Gastroesophageal sphincter (tissue), 3 donors: ENCODE measurements around the gene LYRM4.

Experiments
- EP300 ChIP-seq: sonication (generic); formaldehyde crosslinking; IDR thresholded peaks from one replicate; pipeline ENCODE4 v1.6.1; 2017; ENCODE audit warnings: antibody characterized with exemption, mild to moderate bottlenecking
- POLR2A ChIP-seq, 2 donors: fragments of 450-650 bp; IDR thresholded peaks; one replicate each; pipeline ENCODE4 v1.6.1; 2017; ENCODE audit warnings: antibody characterized with exemption in 2 of 2, mild to moderate bottlenecking in 2 of 2, moderate library complexity in 1 of 2
- POLR2AphosphoS5 ChIP-seq: sonication (generic); formaldehyde crosslinking; IDR thresholded peaks from one replicate; pipeline ENCODE4 v1.6.1; 2017; ENCODE audit warnings: antibody characterized with exemption
- TF ChIP-seq, protein P1 (sequence below), 4 experiments: fragments of 200-600 bp in 2 of 4; fragments of 450-650 bp in 2 of 4; sonication (generic) in 1 of 4; IDR thresholded peaks; one replicate each; pipeline ENCODE4 v1.5.1; 2017 to 2019; ENCODE audit warnings: antibody characterized with exemption in 4 of 4, mild to moderate bottlenecking in 2 of 4, moderate library complexity in 2 of 4

- TF ChIP-seq, protein P1, sequence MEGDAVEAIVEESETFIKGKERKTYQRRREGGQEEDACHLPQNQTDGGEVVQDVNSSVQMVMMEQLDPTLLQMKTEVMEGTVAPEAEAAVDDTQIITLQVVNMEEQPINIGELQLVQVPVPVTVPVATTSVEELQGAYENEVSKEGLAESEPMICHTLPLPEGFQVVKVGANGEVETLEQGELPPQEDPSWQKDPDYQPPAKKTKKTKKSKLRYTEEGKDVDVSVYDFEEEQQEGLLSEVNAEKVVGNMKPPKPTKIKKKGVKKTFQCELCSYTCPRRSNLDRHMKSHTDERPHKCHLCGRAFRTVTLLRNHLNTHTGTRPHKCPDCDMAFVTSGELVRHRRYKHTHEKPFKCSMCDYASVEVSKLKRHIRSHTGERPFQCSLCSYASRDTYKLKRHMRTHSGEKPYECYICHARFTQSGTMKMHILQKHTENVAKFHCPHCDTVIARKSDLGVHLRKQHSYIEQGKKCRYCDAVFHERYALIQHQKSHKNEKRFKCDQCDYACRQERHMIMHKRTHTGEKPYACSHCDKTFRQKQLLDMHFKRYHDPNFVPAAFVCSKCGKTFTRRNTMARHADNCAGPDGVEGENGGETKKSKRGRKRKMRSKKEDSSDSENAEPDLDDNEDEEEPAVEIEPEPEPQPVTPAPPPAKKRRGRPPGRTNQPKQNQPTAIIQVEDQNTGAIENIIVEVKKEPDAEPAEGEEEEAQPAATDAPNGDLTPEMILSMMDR (IDR thresholded peaks at IDR 0.05) = no peak
- TF ChIP-seq POLR2A (IDR thresholded peaks at IDR 0.05) (no peak), EP300 (no peak), POLR2AphosphoS5 (no peak)
These were observed 88.6 kb downstream of the LYRM4 start for GRCh38 chr6:5172041-5172653.
